GM18508 (cell line): ENCODE results near the gene CFAP100.

Experiments used
- ATAC-seq: cut with Tn5 transposase; IDR thresholded peaks from one replicate; pipeline ENCODE4 v1.9.1; 2021; ENCODE audit warnings: moderate number of reproducible peaks; ENCODE audit not compliant: insufficient read depth, unreplicated experiment

CFAP100 gene

GRCh38 chr3:126439346-126439967 lies 44.7 kb downstream of the CFAP100 start:
- no peak for ATAC-seq

- ATAC-seq, result no peak
Observed at GRCh38 chr3:126439968-126440708, 45.4 kb downstream of the CFAP100 start.

- no peak for ATAC-seq
Observed at GRCh38 chr3:126440709-126440995, 45.9 kb downstream of the CFAP100 start.

DNA sequence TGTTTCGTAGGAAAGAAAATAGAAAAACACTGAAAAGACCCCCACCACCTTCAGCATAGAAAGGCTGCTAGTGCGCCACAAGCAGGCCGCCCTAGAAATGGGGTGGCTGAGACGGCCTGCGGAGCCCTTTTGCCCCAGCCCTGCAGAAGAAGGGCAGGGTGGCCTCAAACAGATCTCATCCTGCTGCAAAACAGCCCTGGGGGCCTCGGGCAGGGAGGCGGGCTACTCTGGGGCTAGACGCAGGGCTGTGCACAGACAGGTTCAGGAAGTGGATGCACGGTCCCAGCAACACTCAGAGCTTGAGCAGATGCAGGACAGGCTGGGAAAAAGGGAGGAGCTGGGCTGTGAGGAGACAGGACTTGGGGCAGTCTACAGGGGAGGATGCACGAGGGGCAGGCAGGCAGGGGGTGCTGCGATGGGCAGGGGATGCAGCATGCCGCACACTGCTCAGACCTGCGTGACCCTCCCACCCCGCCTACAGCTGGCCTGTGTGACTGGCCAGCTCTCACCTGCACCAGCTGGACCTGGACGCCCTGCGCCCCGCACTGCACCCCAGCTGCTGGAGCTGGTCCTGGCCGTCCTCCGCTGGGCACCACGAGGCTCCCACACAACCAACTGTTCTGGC lies 46.7 kb downstream of the CFAP100 start:
- ATAC-seq, result no peak

DNA sequence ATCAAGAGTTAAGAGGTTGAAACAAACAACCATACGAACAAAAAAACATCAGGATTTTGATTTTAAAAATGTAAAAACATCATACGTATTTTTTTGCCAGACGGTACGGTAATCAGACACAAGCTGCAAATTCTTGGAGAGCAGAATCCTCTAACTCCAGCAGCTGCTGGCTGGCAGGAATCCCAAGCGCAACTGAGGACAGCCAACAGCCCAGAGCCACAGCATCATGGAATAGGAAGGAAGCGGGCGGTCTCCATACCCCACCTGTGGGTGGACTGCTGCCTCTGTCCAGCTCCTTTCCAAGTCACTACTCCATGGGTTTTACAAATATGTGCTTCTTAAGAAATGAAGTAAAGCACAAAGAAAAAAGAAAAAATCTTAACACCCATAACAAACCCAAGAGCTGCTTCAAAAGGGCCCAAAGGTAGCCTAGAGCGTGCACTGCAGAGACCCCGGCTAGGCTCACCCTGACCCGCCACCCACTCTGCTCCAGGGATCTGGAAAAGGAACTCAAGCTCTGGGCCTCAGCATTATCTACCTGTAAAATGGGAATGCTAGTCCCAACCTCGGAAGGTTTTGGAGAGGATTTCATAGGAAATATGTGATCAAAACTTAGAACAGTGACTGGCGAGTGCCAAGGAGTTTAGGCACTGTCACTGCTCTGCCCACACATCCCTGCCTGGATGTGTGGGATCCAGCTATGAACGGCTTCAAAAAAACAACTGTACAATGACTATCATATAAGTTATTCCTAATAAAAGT lies 47.6 kb downstream of the CFAP100 start:
- ATAC-seq, result no peak

- no peak for ATAC-seq
Observed at GRCh38 chr3:126442856-126443242, 48.1 kb downstream of the CFAP100 start.

GRCh38 chr3:126445506-126445905 lies 50.8 kb downstream of the CFAP100 start:
- ATAC-seq, result no peak

DNA sequence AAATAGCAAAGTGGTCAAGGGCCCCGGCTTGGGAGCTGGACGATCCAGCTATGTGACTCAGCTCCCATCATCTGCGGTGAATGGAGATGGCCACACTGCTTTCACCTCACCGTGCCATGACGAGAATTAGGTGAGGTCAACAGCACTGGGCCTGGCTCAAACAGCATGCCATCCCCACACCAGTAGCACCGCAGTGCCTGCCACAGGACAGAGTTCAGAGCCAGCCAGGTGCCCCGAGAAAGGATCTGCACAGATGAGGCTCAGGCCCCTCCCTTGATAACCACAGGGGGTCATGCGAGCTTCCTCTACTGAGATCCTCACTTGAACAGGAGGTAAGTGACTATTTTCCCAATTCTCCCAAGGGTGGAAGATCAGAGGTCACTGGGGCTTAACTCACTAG lies 51.6 kb downstream of the CFAP100 start:
- no peak for ATAC-seq

- no peak for ATAC-seq
Observed at GRCh38 chr3:126446791-126447190, 52.1 kb downstream of the CFAP100 start.

DNA sequence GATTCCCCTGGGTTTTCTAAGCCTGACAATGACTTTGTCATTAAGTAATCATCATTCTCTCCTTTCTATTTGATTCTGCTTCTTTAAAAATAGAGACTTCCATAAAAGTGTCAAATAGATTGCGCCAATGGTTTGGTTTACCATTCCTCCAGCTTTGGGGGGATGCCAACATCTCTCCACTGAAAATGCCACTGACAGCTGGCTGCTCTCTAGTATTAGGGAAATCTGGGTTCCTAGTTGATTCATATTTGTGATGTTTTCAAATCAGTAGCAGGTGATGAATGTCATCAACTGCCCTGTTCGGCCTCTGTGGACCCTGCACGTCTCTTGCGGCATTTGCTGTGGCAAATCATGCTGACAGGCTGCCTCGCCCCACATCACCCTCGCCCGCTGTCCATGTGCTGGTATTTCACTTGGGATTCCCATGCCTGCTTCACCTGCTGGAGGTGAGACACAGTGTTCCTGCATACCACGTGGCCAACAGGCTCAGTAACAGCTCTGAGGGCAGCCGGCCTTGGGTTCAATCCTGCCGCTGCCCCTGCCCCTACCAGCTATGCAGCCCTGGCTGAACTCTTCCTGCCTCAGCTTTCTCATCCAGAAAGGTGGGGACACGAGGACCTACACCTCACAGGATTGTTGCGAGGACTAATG lies 52.9 kb downstream of the CFAP100 start:
- no peak for ATAC-seq

DNA sequence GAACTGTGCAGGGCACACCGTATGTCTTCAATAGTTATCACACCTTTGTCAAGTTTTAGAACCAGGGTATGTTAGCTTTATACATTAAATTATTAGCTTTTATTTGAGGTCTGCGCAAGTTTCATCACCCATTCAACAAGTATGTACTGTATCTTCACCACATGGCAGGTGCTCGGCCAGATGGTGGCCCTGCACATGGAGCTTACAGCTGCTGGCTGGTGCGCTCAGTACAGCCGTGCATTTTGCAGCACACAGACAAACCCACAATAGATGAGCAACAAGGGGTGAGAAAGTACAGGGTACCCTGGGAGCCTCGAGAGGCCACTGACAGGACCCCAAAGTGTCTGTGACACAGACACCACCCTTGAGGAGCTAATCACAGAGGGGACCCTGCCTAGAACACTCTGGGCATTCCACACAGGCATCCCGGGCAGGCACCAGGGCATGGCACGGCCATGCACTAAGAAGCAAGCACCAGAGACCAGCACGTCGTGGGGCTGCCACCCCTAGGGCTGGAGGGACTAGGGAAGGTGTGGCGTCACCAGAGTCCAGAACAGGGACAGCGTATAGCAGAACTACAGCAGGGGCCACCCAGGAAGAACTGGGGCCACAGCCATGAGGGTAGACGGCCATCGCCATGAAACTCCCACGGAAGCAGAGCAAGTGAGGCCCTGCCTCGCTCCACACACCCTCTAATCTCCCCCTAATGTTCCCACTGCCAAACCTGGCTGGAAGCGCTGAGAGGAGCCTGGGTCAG lies 53.6 kb downstream of the CFAP100 start:
- no peak for ATAC-seq

DNA sequence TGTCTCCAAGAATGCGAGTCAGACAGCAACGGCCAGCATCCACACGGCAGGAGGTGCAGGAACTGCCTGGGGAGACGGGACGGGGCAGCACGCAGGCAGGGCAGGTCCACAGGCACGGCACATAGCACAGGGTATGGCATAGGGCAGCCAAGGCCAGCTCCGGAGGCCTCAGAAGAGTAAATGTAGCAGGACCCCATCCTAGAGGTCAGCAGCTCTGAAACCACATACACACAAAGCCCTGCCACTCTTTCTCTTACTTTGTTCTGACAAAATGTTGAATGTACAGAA lies 54.1 kb downstream of the CFAP100 start:
- ATAC-seq, result no peak

GRCh38 chr3:126449621-126450051 lies 54.9 kb downstream of the CFAP100 start:
- no peak for ATAC-seq

DNA sequence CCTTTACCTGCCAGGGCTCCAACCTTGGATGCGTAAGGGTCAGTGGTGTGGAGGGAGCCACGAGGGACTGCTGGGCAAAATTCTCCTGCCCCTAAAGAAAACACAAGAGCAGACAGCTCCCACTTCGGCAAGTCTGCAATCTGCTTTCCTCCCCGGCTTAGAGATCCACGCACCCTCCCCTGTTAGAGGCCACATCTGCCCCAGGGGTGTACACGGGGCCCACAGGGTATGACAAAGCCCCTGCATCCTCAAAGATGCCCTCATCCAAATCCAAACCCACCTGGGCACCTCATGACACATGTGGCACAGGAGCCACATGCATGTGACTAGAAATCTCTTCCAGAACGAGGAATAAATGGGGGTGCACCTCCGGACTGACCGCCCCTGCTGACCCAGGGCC lies 55.5 kb downstream of the CFAP100 start:
- no peak for ATAC-seq

DNA sequence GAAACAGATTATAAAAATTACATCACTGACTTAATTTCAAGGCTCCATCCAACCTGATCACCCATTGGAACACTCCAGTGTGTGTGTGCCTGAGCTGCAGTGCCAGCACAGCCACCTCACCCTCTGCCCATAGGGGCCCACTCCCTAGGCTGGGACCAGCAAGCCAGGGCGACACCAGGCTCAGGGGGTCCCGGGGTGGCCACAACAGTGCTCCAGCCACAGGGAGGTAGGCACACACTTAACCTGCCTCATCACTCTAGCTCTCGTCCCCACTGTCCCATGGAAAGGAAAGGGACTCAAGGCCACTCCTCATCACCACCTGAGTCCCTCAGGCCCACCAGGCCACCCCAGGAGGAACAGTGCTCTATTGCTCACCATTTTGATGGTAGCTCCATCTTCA lies 56.0 kb downstream of the CFAP100 start:
- no peak for ATAC-seq

DNA sequence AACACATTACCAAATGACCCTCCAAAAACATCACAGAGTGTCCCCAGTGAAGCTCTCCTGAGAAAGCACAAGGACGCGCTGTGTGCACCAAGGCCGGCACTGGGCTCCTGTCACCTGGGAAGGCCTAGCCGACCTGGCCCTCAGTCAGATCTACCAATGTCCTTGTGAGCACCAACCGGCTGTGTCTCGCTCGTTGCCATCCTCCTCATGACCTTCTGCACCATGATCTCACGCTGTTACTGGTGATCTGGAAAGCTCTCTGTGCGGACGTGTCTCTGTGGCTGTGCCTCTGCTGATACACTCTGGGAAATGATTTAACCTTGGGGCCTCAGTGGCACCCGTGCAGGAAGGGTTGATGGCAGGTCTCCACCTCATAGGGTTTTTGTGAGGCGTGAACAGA lies 56.8 kb downstream of the CFAP100 start:
- no peak for ATAC-seq

DNA sequence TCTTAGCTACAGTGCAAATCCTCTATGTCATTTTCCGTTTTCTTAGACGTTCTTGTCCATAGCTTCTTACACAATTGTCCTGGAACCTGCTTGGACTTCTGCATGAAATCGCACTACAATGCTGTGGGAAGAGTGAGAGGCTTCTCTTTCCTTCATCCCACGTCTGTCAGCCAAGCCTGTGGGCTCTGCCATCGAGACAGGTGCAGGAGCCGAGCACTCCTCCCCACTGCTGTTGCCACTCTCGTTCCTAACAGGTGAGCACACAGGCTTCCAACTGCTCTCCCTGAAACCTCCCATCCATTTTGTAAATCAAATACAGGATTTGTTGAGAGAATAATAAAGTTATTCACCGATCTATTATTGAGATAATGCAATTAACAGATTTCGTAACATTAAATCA lies 57.5 kb downstream of the CFAP100 start:
- no peak for ATAC-seq

- ATAC-seq, result no peak
Observed at GRCh38 chr3:126454025-126454424, 59.3 kb downstream of the CFAP100 start.

DNA sequence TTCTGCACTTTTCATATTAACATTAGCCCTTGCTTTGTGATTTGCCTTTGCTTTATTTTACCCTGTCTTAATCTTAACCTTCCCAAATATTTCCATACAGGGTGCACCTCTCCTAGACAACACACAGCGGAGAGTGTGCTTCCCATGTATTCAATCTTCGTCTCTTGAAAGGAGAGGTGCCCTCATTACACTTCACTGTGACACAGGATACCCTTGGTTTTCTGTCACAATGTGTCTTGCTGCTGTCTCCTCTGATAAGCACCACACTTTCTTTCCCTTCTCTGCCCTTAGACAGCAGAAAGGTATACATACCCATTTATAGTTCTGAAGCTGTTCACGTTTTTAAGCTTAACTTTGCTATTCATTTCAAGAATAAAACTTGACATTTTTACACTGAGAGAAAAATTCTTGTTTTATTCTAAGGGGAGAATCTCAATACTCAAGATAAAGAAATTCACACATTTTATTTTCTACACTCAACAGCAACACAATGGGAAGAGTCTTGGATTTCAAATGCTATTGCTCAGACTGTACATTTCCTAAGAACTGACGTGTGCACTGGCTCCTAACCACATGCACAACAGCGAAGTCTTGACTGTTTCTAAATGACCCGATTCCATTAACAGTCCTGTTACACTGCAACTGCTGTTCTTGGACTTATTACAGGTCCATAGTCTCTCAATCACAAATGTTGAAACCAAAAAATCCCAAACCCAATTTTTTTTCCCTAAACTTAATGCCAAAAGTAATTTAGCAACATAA lies 59.9 kb downstream of the CFAP100 start:
- ATAC-seq, result no peak

DNA sequence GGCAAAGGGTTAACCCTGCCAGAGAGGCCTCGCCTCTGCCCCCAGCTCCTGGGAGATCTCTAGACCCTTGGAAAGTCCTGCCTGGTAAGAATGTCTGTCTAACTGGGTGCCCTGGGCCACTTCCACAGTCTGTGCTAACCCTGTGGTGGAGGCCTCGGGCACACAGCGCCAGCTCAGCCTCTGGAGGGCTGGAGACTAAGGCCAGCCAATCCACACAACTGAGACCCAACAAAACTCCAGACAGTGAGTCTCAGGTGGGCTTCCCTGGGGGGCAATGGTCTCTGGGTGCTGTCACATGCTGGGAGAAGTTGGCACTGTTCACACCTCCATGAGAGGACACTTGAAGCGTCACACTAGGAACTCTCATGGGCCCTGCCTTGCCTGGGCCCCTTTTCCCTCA lies 61.5 kb downstream of the CFAP100 start:
- no peak for ATAC-seq
